Right lung (tissue), 5 donors: Measurements from ENCODE around the gene KCNJ8. TPM values are rescaled to one million over a fixed set of nuclear protein-coding genes. Genes with fewer than 3 reads are reported as not detected.
A peak's percentile ranks its signal among the peaks of the same experiment; 100 is the strongest.
"Not testable (repeated sequence)": the region's sequence is repeated elsewhere in the genome, so short reads cannot be mapped to it uniquely, and the experiment has no call there.

Experiments used
- DNase-seq, 2 donors: peaks; one replicate each; pipeline ENCODE4 v3.0.0-alpha.2; 2013
- polyA plus RNA-seq, 5 donors: library from polyadenylated mRNA; unstranded; fragments of 120-200 nt; gene quantifications; one replicate each; pipeline versions ENCODE4 v1.2.1 to v1.2.3, GENCODE V29; 2013; ENCODE audit warnings: inconsistent platforms in 1 of 5, low replicate concordance in 1 of 5; ENCODE audit not compliant: insufficient read length in 5 of 5, insufficient read depth in 1 of 5

The KCNJ8 gene
- polyA plus RNA-seq, 5 donors, result 16.0 to 26.7 (median 22.1) TPM

GRCh38 chr12:21789687-21790086 is 15.2 kb upstream of the KCNJ8 start:
- DNase-seq, result not testable (repeated sequence)

- DNase-seq, result peak; percentile 81 to 89
Measured at GRCh38 chr12:21788089-21788983, 13.8 kb upstream of the KCNJ8 start.

GRCh38 chr12:21786041-21786531 is 11.6 kb upstream of the KCNJ8 start:
- DNase-seq, result peak in 1 of 2 donors; percentile 25

- DNase-seq, result not testable (repeated sequence)
Measured at GRCh38 chr12:21782723-21783122, 8.2 kb upstream of the KCNJ8 start.

GRCh38 chr12:21780786-21781185 is 6.3 kb upstream of the KCNJ8 start:
- DNase-seq, result no peak

- DNase-seq, result peak in 1 of 2 donors; percentile 33
Measured at GRCh38 chr12:21776175-21776574, 1.7 kb upstream of the KCNJ8 start.

GRCh38 chr12:21775133-21775820 is 771 bp upstream of the KCNJ8 start:
- peak; percentile 79 to 83 for DNase-seq

- no peak for DNase-seq
Measured at GRCh38 chr12:21773806-21774205, 700 bp downstream of the KCNJ8 start.

GRCh38 chr12:21773263-21773741 is 1.2 kb downstream of the KCNJ8 start:
- DNase-seq, result no peak

GRCh38 chr12:21771311-21771710 is 3.2 kb downstream of the KCNJ8 start:
- no peak for DNase-seq

- DNase-seq, result no peak
Measured at GRCh38 chr12:21769307-21769706, 5.2 kb downstream of the KCNJ8 start.

GRCh38 chr12:21766403-21766802 is 8.1 kb downstream of the KCNJ8 start:
- DNase-seq, result no peak

- no peak for DNase-seq
Measured at GRCh38 chr12:21764950-21765349, 9.6 kb downstream of the KCNJ8 start.

GRCh38 chr12:21764065-21764464 is 10.4 kb downstream of the KCNJ8 start:
- no peak for DNase-seq

- no peak for DNase-seq
Measured at GRCh38 chr12:21763531-21763930, 11.0 kb downstream of the KCNJ8 start.

- no peak for DNase-seq
Measured at GRCh38 chr12:21759737-21760136, 14.8 kb downstream of the KCNJ8 start.

- DNase-seq, result no peak
Measured at GRCh38 chr12:21757735-21758134, 16.8 kb downstream of the KCNJ8 start.

GRCh38 chr12:21756699-21757098 is 17.8 kb downstream of the KCNJ8 start:
- no peak for DNase-seq

- peak in 1 of 2 donors; percentile 72 for DNase-seq
Measured at GRCh38 chr12:21751517-21751916, 23.0 kb downstream of the KCNJ8 start.

- DNase-seq, result no peak
Measured at GRCh38 chr12:21745258-21745657, 29.2 kb downstream of the KCNJ8 start.

GRCh38 chr12:21731144-21731543 is 43.4 kb downstream of the KCNJ8 start:
- DNase-seq, result no peak

- no peak for DNase-seq
Measured at GRCh38 chr12:21725731-21726130, 48.8 kb downstream of the KCNJ8 start.
